Frontal cortex (tissue), 4 donors: ENCODE results near the gene ANKS1B. TPM values are rescaled to one million over a fixed set of nuclear protein-coding genes. Genes with fewer than 3 reads are reported as not detected.
A peak's percentile ranks its signal among the peaks of the same experiment; 100 is the strongest.

Experiments used
- DNase-seq, 2 donors: peaks; one replicate each; pipeline ENCODE4 v3.0.0; 2012; ENCODE audit warnings: low spot score in 2 of 2
- FAIRE-seq: peaks from 2 replicates; lab custom pipeline; 2012; peaks lifted over from hg19 to GRCh38; lab: Jason Lieb, UNC
- total RNA-seq: library from RNA; depleted of rRNA; stranded (reverse); fragments of >200 nt; gene quantifications from one replicate; pipeline ENCODE4 v1.2.3, GENCODE V29; 2014
- donor health status: control.
- donor health status: control.
- donor health status: control.

Gene ANKS1B
- total RNA-seq, 1 donor from 2014 or later: 329 TPM

GRCh38 chr12:98895086-98895651, 1089.6 kb downstream of the ANKS1B start:
- peak in 1 of 2 donors; percentile 54 for DNase-seq

GRCh38 chr12:98894412-98895085, 1090.2 kb downstream of the ANKS1B start:
- FAIRE-seq (no peak), DNase-seq (peak; percentile 72 to 87)

More at GRCh38 chr12:98895086-98895651, 1089.6 kb downstream of the ANKS1B start:
- no peak for FAIRE-seq

- DNase-seq (no peak), FAIRE-seq (no peak)
Observed at GRCh38 chr12:98893675-98894411, 1090.9 kb downstream of the ANKS1B start.

- FAIRE-seq (no peak), DNase-seq (peak in 1 of 2 donors; percentile 33)
Observed at GRCh38 chr12:98893126-98893674, 1091.5 kb downstream of the ANKS1B start.

GRCh38 chr12:98885778-98886177, 1099.0 kb downstream of the ANKS1B start:
- FAIRE-seq: no peak

GRCh38 chr12:98883231-98883630, 1101.5 kb downstream of the ANKS1B start:
- DNase-seq (no peak), FAIRE-seq (peak; percentile 83)

More at GRCh38 chr12:98885778-98886177, 1099.0 kb downstream of the ANKS1B start:
- no peak for DNase-seq

GRCh38 chr12:98882526-98882925, 1102.2 kb downstream of the ANKS1B start:
- FAIRE-seq (no peak), DNase-seq (no peak)

GRCh38 chr12:98873776-98874175, 1111.0 kb downstream of the ANKS1B start:
- DNase-seq (no peak), FAIRE-seq (no peak)

- no peak for DNase-seq
- no peak for FAIRE-seq
Observed at GRCh38 chr12:98870504-98870903, 1114.2 kb downstream of the ANKS1B start.

GRCh38 chr12:98869886-98870503, 1114.7 kb downstream of the ANKS1B start:
- no peak for FAIRE-seq
- DNase-seq: no peak

- DNase-seq (no peak), FAIRE-seq (no peak)
Observed at GRCh38 chr12:98868538-98868937, 1116.2 kb downstream of the ANKS1B start.

GRCh38 chr12:98868076-98868475, 1116.7 kb downstream of the ANKS1B start:
- DNase-seq (no peak), FAIRE-seq (no peak)

GRCh38 chr12:98864363-98864762, 1120.4 kb downstream of the ANKS1B start:
- FAIRE-seq (no peak), DNase-seq (no peak)

GRCh38 chr12:98863167-98863566, 1121.6 kb downstream of the ANKS1B start:
- FAIRE-seq (no peak), DNase-seq (no peak)

- no peak for DNase-seq
- no peak for FAIRE-seq
Observed at GRCh38 chr12:98861251-98861650, 1123.5 kb downstream of the ANKS1B start.

GRCh38 chr12:98856897-98857540, 1127.7 kb downstream of the ANKS1B start:
- FAIRE-seq: no peak

GRCh38 chr12:98852181-98852580, 1132.6 kb downstream of the ANKS1B start:
- DNase-seq (peak in 1 of 2 donors; percentile 7), FAIRE-seq (no peak)

More at GRCh38 chr12:98856897-98857540, 1127.7 kb downstream of the ANKS1B start:
- no peak for DNase-seq

GRCh38 chr12:98847242-98847641, 1137.5 kb downstream of the ANKS1B start:
- no peak for DNase-seq
- no peak for FAIRE-seq

GRCh38 chr12:98845957-98846356, 1138.8 kb downstream of the ANKS1B start:
- no peak for DNase-seq
- no peak for FAIRE-seq

GRCh38 chr12:98840325-98840724, 1144.4 kb downstream of the ANKS1B start:
- DNase-seq (no peak), FAIRE-seq (no peak)
